H4 (cell line): Measurements from ENCODE around the gene SPDYE17. TPM values are rescaled to one million over a fixed set of nuclear protein-coding genes. Genes with fewer than 3 reads are reported as not detected.
"Not testable (repeated sequence)": the region's sequence is repeated elsewhere in the genome, so short reads cannot be mapped to it uniquely, and the experiment has no call there.

Source experiments
- DNase-seq: peaks from one replicate; pipeline ENCODE4 v3.0.0-alpha.2; 2015; ENCODE audit warnings: low spot score
- total RNA-seq: library from RNA; depleted of rRNA; stranded (reverse); fragments of >200 nt; shearing (Covaris generic); gene quantifications from 2 replicates; pipeline ENCODE4 v1.2.3, GENCODE V29; 2014; rRNA removed

SPDYE17 gene
- total RNA-seq, 1 experiment from 2014 or later: not detected

DNA sequence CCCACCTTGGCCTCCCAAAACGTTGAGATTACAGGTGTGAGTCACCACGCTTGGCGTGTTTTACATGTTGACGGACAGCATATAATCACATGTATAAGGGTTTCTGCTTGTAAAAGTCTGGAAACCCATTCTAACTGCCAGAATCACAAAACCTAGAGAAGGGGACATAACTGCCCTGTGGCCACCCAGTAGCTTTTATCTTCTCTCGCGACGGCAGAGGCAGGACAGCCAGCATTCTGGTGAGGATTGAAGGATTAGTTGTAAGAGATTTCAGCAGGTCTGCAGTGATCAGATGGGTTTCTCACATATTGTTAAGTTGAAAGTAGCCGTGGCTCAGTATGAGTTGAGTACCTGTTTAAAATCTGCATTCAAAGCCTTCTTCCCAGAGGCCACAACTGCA lies 59.8 kb downstream of the SPDYE17 start:
- not testable (repeated sequence) for DNase-seq

Other genes with a start within 250 kb of the SPDYE17 start
- gene SPDYE18, start 30.2 kb upstream of the SPDYE17 start, total RNA-seq: 0.08 TPM in 1 of 2 replicates, not detected in the other
- gene CCDC146, start 90.3 kb upstream of the SPDYE17 start, total RNA-seq: 0.25 and 0.70 TPM in 2 replicates
- gene FGL2, start 167.5 kb upstream of the SPDYE17 start, total RNA-seq: not detected in 2 replicates